ENCODE data around the gene PCSK4. TPM values are rescaled to one million over a fixed set of nuclear protein-coding genes. Genes with fewer than 3 reads are reported as not detected.
"Not testable (repeated sequence)": the region's sequence is repeated elsewhere in the genome, so short reads cannot be mapped to it uniquely, and the experiment has no call there.

Gene PCSK4
- total RNA-seq, 2 experiments from 2014 or later = 1.5 to 1.7 TPM

DNA sequence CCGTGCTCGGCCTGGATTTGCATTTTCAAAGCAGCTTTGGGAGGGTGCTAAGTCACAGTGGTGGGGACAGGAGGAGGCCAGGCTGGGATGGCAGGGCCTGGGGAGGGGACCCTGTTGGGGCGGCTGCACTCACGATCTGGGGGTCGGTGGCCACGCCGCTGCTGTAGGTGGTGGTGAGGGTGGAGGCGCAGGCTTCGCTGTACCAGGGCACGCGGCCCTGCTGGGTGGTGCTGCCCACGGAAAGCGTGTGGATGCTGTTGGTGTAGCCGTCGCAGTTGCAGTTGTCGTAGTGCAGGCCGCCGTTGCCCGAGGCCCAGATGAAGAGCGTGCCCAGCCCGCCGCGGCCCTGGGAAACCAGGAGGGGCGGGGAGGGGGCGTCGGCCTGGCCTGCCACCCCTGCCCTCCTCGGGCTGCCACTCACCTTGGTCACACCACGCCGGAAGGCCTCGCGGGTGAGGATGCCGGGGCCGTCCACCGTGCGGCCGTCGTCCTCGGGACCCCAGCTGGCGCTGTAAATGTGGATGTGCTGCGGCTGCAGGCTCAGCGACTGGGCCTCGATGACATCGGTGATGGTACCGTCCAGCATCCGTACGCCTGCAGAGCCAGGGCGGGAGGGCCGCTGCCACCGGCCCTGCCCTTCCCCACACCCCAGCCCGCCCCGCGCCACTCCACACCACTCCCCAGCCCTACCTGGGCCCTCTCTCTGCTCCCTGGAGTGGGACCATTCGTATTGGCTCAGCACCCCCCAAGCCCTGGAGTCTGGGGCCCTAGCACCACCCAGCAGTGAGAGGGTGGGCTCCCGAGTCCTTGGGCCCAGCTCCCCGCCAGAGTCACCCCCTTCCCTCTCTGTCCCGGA is 3.2 kb downstream of the PCSK4 start:
- intact Hi-C loops (cut with micrococcal nuclease) = no loop called here
- Mint-ChIP-seq H3K27me3 (ENCODE audit: low read depth) (peaks cover 4% of the 10 kb centered on the region), H3K36me3 (ENCODE audit: low read depth) (no peaks in the 10 kb centered on the region), H3K4me3 (no peak overlapping the region), H3K27ac (no peak overlapping the region), H3K9me3 (no peaks in the 10 kb centered on the region), H3K4me1 (ENCODE audit: low read depth) (peaks cover 14% of the 10 kb centered on the region)
- CTCF ChIA-PET = no interaction called here
- no peak for DNase-seq

- Mint-ChIP-seq H3K27ac (no peak overlapping the region), H3K27me3 (ENCODE audit: low read depth) (no peaks in the 10 kb centered on the region), H3K36me3 (ENCODE audit: low read depth) (peaks cover under 1% of the 10 kb centered on the region), H3K4me3 (no peak overlapping the region), H3K9me3 (no peaks in the 10 kb centered on the region), H3K4me1 (ENCODE audit: low read depth) (peaks cover under 1% of the 10 kb centered on the region)
- no peak for DNase-seq
- intact Hi-C loops (cut with micrococcal nuclease) = no loop called here
- CTCF ChIA-PET = no interaction called here
Measured at GRCh38 chr19:1483979-1484428, 6.1 kb downstream of the PCSK4 start.

GRCh38 chr19:1483131-1483978 is 6.8 kb downstream of the PCSK4 start:
- no peak overlapping the region for H3K4me3 Mint-ChIP-seq
- intact Hi-C loops (cut with micrococcal nuclease) = no loop called here

DNA sequence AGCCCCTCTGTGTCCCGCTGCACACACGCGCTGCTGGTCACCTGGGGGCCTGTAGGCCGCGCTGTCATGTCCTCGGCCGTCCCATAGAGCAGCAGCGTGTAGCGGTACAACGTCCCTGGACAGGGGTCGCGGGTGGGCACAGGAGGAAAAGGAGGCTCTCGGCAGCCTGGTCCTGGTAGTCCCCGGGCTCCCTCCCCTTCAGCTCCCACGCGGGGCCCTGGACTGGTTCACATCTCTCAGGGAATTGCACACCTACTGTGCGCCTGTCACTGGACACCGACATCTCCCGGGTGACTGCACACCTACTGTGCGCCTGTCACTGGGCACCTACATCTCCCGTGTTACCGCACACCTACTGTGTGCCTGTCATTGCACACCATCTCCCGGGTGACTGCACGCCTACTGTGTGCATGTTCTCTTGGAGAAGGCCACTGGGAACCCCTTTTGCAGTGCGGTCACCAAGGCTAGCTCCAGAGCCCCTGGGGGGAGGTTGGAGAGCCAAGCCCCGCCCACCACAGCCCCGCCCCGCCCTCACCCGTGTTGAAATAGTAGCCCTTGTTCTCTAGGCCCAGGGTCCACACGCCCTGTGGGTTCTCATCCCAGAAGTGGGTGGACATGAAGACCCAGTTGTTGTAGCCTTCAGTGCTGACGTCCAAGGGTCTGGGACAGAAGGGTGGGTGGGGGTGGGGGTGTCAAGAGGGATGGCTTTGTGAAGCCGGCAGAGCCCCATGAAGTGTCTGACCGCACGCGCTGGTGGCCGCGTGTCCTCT is 7.6 kb downstream of the PCSK4 start:
- intact Hi-C loops (cut with micrococcal nuclease) = no loop called here
- Mint-ChIP-seq H3K9me3 (no peaks in the 10 kb centered on the region), H3K27ac (no peak overlapping the region), H3K4me1 (ENCODE audit: low read depth) (peaks cover 9% of the 10 kb centered on the region), H3K36me3 (ENCODE audit: low read depth) (peaks cover 2% of the 10 kb centered on the region), H3K4me3 (no peak overlapping the region), H3K27me3 (ENCODE audit: low read depth) (no peaks in the 10 kb centered on the region)
- DNase-seq = no peak
- CTCF ChIA-PET = interaction anchor here (0.6 to 1.0 kb wide), 2 partner anchors 19 to 24 kb away, joined by 3 read pairs; no protein-coding TSS in a partner anchor

More at GRCh38 chr19:1483131-1483978, 6.8 kb downstream of the PCSK4 start:
- DNase-seq = no peak
- H3K4me1 Mint-ChIP-seq (ENCODE audit: low read depth) = peaks cover 2% of the 10 kb centered on the region
- CTCF ChIA-PET = interaction anchor here (0.6 kb wide), 1 partner anchor 20 kb away, joined by 3 read pairs; no protein-coding TSS in a partner anchor
- H3K9me3 Mint-ChIP-seq = no peaks in the 10 kb centered on the region
- H3K27ac Mint-ChIP-seq = no peak overlapping the region
- no peaks in the 10 kb centered on the region for H3K27me3 Mint-ChIP-seq (ENCODE audit: low read depth)
- peaks cover 1% of the 10 kb centered on the region for H3K36me3 Mint-ChIP-seq (ENCODE audit: low read depth)

GRCh38 chr19:1481893-1482360 is 8.2 kb downstream of the PCSK4 start:
- intact Hi-C loops (cut with micrococcal nuclease) = no loop called here
- Mint-ChIP-seq H3K27me3 (ENCODE audit: low read depth) (no peaks in the 10 kb centered on the region), H3K36me3 (ENCODE audit: low read depth) (peaks cover 3% of the 10 kb centered on the region), H3K9me3 (no peaks in the 10 kb centered on the region), H3K4me3 (no peak overlapping the region), H3K27ac (no peak overlapping the region), H3K4me1 (ENCODE audit: low read depth) (peaks cover 14% of the 10 kb centered on the region)
- no peak for DNase-seq
- CTCF ChIA-PET = interaction anchor here (1.0 kb wide), 1 partner anchor 24 kb away, joined by 3 read pairs; no protein-coding TSS in a partner anchor

- no peak overlapping the region for H3K4me3 Mint-ChIP-seq
- DNase-seq = no peak
- H3K4me1 Mint-ChIP-seq (ENCODE audit: low read depth) = peaks cover 15% of the 10 kb centered on the region
- intact Hi-C loops (cut with micrococcal nuclease) = no loop called here
- H3K27me3 Mint-ChIP-seq (ENCODE audit: low read depth) = no peaks in the 10 kb centered on the region
- H3K9me3 Mint-ChIP-seq = no peaks in the 10 kb centered on the region
- H3K36me3 Mint-ChIP-seq (ENCODE audit: low read depth) = peaks cover 3% of the 10 kb centered on the region
- H3K27ac Mint-ChIP-seq = no peak overlapping the region
- CTCF ChIA-PET = no interaction called here
Measured at GRCh38 chr19:1481224-1481892, 8.8 kb downstream of the PCSK4 start.

DNA sequence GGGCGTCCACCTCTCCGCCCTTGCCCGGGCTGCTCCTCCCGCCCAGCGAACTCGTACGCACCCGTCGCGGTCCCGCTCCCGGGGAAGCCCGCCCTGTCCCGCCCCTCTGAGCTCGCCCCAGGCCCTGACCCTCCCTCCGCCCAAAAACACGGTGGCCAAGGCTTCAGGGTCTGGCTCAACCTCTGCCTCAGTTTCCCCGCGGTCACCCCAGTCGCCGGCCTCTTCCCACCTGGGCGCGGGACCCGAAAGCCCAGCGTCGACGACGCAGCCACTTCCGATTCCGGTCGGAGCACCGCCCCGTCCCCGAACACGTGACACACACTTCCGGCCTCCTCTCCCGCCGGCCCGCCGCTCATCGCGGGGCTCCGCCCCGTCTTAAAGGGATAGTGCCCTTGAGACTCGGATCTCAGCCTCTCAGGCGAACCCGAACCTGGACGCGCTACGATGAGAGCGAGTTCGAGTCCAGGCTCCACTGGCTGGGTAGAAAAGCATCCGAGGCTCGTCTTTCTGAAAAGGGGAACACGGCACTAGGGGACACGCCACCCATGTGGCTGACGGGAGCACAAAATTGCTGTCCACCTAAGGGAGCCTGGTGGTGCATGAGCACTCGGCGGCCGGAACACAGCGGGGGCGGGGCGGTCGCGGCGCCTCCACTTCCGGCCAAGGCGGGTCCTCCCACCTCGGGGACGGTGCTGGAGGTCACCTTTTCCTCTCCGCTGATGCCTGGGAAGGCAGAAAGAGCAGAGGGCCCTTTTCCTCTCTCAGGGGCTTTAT is 11.0 kb downstream of the PCSK4 start, which contains the start of gene C19orf25:
Gene C19orf25, minus strand, starts transcription at position 282 of the 774 bp plus-strand sequence. CDS start 312 bp downstream, outside the sequence.
- H3K27me3 Mint-ChIP-seq (ENCODE audit: low read depth) = no peaks in the 10 kb centered on the region
- DNase-seq = peak; percentile 96
- peak within 1 kb of the TSS; percentile 95 for H3K27ac Mint-ChIP-seq
- CTCF ChIA-PET = no interaction called here
- peaks cover 15% of the 10 kb centered on the region for H3K4me1 Mint-ChIP-seq (ENCODE audit: low read depth)
- H3K4me3 Mint-ChIP-seq = peak within 1 kb of the TSS; percentile 99
- H3K9me3 Mint-ChIP-seq = no peaks in the 10 kb centered on the region
- H3K36me3 Mint-ChIP-seq (ENCODE audit: low read depth) = peaks cover 3% of the 10 kb centered on the region
- intact Hi-C loops (cut with micrococcal nuclease) = loop anchor here (1.0 to 5.0 kb wide), 5 partner anchors 11 to 126 kb away; partner anchors contain the start of genes DAZAP1, NDUFS7, PCSK4 and RPS15

GRCh38 chr19:1477056-1477455 is 13.1 kb downstream of the PCSK4 start:
- H3K27ac Mint-ChIP-seq; DNase-seq; CTCF ChIA-PET; H3K36me3 Mint-ChIP-seq (ENCODE audit: low read depth); H3K9me3 Mint-ChIP-seq; H3K27me3 Mint-ChIP-seq (ENCODE audit: low read depth): not testable (repeated sequence)
- intact Hi-C loops (cut with micrococcal nuclease) = loop anchor here (5.0 kb wide), 1 partner anchor 40 kb away; the partner anchor contains the start of gene RPS15
- Mint-ChIP-seq H3K4me1 (ENCODE audit: low read depth) (peaks cover 18% of the 10 kb centered on the region), H3K4me3 (peak overlapping the region; percentile 24)

GRCh38 chr19:1475751-1476437 is 14.3 kb downstream of the PCSK4 start:
- peaks cover 3% of the 10 kb centered on the region for H3K36me3 Mint-ChIP-seq (ENCODE audit: low read depth)
- CTCF ChIA-PET = no interaction called here
- no peak overlapping the region for H3K27ac Mint-ChIP-seq
- intact Hi-C loops (cut with micrococcal nuclease) = loop anchor here (5.0 kb wide), 1 partner anchor 39 kb away; the partner anchor contains the start of gene RPS15
- H3K4me1 Mint-ChIP-seq (ENCODE audit: low read depth) = peaks cover 29% of the 10 kb centered on the region
- no peak for DNase-seq
- H3K27me3 Mint-ChIP-seq (ENCODE audit: low read depth) = peaks cover 8% of the 10 kb centered on the region
- no peaks in the 10 kb centered on the region for H3K9me3 Mint-ChIP-seq
- H3K4me3 Mint-ChIP-seq = no peak overlapping the region

DNA sequence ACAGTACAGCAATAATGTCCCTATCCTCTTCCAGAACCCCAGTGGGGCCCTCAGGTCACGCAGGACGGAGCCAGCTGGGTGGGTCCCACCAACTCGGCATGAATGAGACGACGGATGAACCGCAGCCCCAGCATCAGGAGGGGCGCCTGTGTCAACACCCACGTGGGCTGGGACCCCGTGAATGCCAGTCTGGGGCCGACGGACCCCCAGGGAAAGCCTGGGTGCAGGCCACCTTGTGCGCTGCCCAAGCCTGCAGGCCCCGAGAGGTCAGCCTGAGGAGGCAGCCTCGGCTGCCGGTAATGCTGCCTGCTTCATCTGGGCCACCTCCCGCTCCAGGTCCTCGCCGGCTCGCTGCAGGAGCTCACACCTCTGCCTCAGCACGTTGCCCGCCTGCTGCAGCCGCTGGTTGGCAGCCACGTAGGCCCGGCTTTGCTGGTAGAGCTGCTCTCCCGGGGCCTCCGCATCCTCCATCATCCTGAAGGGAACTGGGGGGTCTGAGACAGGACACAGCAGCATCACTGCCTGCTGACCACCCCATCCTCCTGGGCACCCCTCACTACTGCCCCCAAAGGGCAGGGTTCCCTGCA is 15.3 kb downstream of the PCSK4 start:
- CTCF ChIA-PET = no interaction called here
- DNase-seq = no peak
- Mint-ChIP-seq H3K9me3 (no peaks in the 10 kb centered on the region), H3K4me1 (ENCODE audit: low read depth) (peaks cover 32% of the 10 kb centered on the region), H3K36me3 (ENCODE audit: low read depth) (peaks cover 3% of the 10 kb centered on the region), H3K27me3 (ENCODE audit: low read depth) (peaks cover 11% of the 10 kb centered on the region), H3K27ac (no peak overlapping the region), H3K4me3 (no peak overlapping the region)
- intact Hi-C loops (cut with micrococcal nuclease) = loop anchor here (5.0 kb wide), 1 partner anchor 38 kb away; the partner anchor contains the start of gene RPS15

Measured in activated naive CD4-positive, alpha-beta T cell treated with anti-CD3 and anti-CD28 coated beads for 36 hours (primary cell).